Measurements from ENCODE around the gene CALML6. TPM values are rescaled to one million over a fixed set of nuclear protein-coding genes. Genes with fewer than 3 reads are reported as not detected.

CALML6 gene
- total RNA-seq, 1 donor from 2014 or later, result not detected

- Histone ChIP-seq H3K27ac (no peak overlapping the region), H3K27me3 (peaks cover 3% of the 10 kb centered on the region), H3K9ac (no peak overlapping the region), H4K20me1 (ENCODE audit: low read depth) (no peaks in the 10 kb centered on the region), H3K36me3 (no peaks in the 10 kb centered on the region), H3K4me3 (no peak overlapping the region), H2AFZ (replicated peaks) (no peak overlapping the region), H3K4me2 (no peak overlapping the region), H3K9me3 (ENCODE audit: low read depth) (no peaks in the 10 kb centered on the region), H3K4me1 (no peaks in the 10 kb centered on the region), H3F3A (ENCODE audit: low read depth) (peaks cover 4% of the 10 kb centered on the region), H3K79me2 (ENCODE audit: low read depth) (no peaks in the 10 kb centered on the region)
- Mint-ChIP-seq H3K4me3 (no peak overlapping the region), H3K9me3 (no peaks in the 10 kb centered on the region), H3K27me3 (ENCODE audit: insufficient read depth, low read depth) (peaks cover 4% of the 10 kb centered on the region), H3K27ac (no peak overlapping the region), H3K4me1 (peaks cover 12% of the 10 kb centered on the region), H3K36me3 (no peaks in the 10 kb centered on the region)
- peak; percentile 1 for DNase-seq (ENCODE audit: low spot score)
- TF ChIP-seq CTCF (IDR thresholded peaks at IDR 0.05) (no peak), EZH2phosphoT487 (IDR thresholded peaks at IDR 0.05) (no peak), EZH2 (IDR thresholded peaks at IDR 0.05) (no peak)
Observed at GRCh38 chr1:1939296-1940122, 24.4 kb downstream of the CALML6 start.

GRCh38 chr1:1940123-1940425 lies 25.0 kb downstream of the CALML6 start:
- H2AFZ ChIP-seq (replicated peaks), result no peak overlapping the region
- no peaks in the 10 kb centered on the region for H3K9me3 ChIP-seq (ENCODE audit: low read depth)
- no peaks in the 10 kb centered on the region for H3K36me3 ChIP-seq
- no peaks in the 10 kb centered on the region for H3K36me3 Mint-ChIP-seq
- no peaks in the 10 kb centered on the region for H4K20me1 ChIP-seq (ENCODE audit: low read depth)
- no peaks in the 10 kb centered on the region for H3K4me1 ChIP-seq
- DNase-seq (ENCODE audit: low spot score), result no peak
- H3K4me2 ChIP-seq, result no peak overlapping the region
- no peaks in the 10 kb centered on the region for H3F3A ChIP-seq (ENCODE audit: low read depth)
- TF ChIP-seq EZH2 (IDR thresholded peaks at IDR 0.05), result no peak
- no peak for TF ChIP-seq EZH2phosphoT487 (IDR thresholded peaks at IDR 0.05)
- no peak for TF ChIP-seq CTCF (IDR thresholded peaks at IDR 0.05)
- H3K9ac ChIP-seq, result no peak overlapping the region
- H3K27ac Mint-ChIP-seq, result no peak overlapping the region
- peaks cover 4% of the 10 kb centered on the region for H3K27me3 ChIP-seq
- H3K27ac ChIP-seq, result no peak overlapping the region
- no peak overlapping the region for H3K4me3 ChIP-seq
- H3K9me3 Mint-ChIP-seq, result no peaks in the 10 kb centered on the region
- H3K4me3 Mint-ChIP-seq, result no peak overlapping the region
- H3K4me1 Mint-ChIP-seq, result peaks cover 12% of the 10 kb centered on the region
- no peaks in the 10 kb centered on the region for H3K79me2 ChIP-seq (ENCODE audit: low read depth)
- peaks cover 4% of the 10 kb centered on the region for H3K27me3 Mint-ChIP-seq (ENCODE audit: insufficient read depth, low read depth)

- Histone ChIP-seq H3K4me1 (no peaks in the 10 kb centered on the region), H3K9me3 (ENCODE audit: low read depth) (no peaks in the 10 kb centered on the region), H2AFZ (replicated peaks) (no peak overlapping the region), H3K36me3 (no peaks in the 10 kb centered on the region), H3F3A (ENCODE audit: low read depth) (no peaks in the 10 kb centered on the region), H3K79me2 (ENCODE audit: low read depth) (no peaks in the 10 kb centered on the region), H3K4me3 (no peak overlapping the region), H3K27ac (no peak overlapping the region), H4K20me1 (ENCODE audit: low read depth) (no peaks in the 10 kb centered on the region), H3K9ac (no peak overlapping the region), H3K4me2 (no peak overlapping the region), H3K27me3 (peaks cover 4% of the 10 kb centered on the region)
- Mint-ChIP-seq H3K27me3 (ENCODE audit: insufficient read depth, low read depth) (peaks cover 6% of the 10 kb centered on the region), H3K4me1 (peaks cover 12% of the 10 kb centered on the region), H3K36me3 (no peaks in the 10 kb centered on the region), H3K27ac (no peak overlapping the region), H3K9me3 (no peaks in the 10 kb centered on the region), H3K4me3 (no peak overlapping the region)
- TF ChIP-seq EZH2 (IDR thresholded peaks at IDR 0.05) (no peak), CTCF (IDR thresholded peaks at IDR 0.05) (no peak), EZH2phosphoT487 (IDR thresholded peaks at IDR 0.05) (no peak)
- DNase-seq (ENCODE audit: low spot score), result peak; percentile 1
Observed at GRCh38 chr1:1941211-1941841, 26.3 kb downstream of the CALML6 start.

Data from neural progenitor cell (in vitro differentiated cells).